ENCODE data around the gene EIF3K. TPM values are rescaled to one million over a fixed set of nuclear protein-coding genes. Genes with fewer than 3 reads are reported as not detected.
A peak's percentile ranks its signal among the peaks of the same experiment; 100 is the strongest.

The EIF3K gene
- total and polyA plus RNA-seq, 2 of the 13 experiments (the other 11 are each of a cell fraction or from before 2014, with no cell fraction given), result 179 to 258 TPM

GRCh38 chr19:38653028-38653571, 34.1 kb downstream of the EIF3K start (continued):
- no peak for TF ChIP-seq IRF1 (CRISPR knock-in tag; IDR thresholded peaks at IDR 0.05; ENCODE audit: low read depth)
- TF ChIP-seq ZFX (CRISPR knock-in tag; IDR thresholded peaks at IDR 0.05; ENCODE audit: low read depth), result 0 out of 2 replicates have a peak, but pooled peaks have one; percentile 4
- TF ChIP-seq DMAP1 (CRISPR knock-in tag; IDR thresholded peaks at IDR 0.05), result 0 out of 2 replicates have a peak, but pooled peaks have one; percentile 40
- TF ChIP-seq SP5 (CRISPR knock-in tag; IDR thresholded peaks at IDR 0.05; ENCODE audit: borderline replicate concordance, low read depth), result peak; percentile 18; the same call in 1 of the 2 replicates
- TF ChIP-seq RARA (CRISPR knock-in tag; IDR thresholded peaks at IDR 0.05), result peak; percentile 54
- TF ChIP-seq, protein P1, sequence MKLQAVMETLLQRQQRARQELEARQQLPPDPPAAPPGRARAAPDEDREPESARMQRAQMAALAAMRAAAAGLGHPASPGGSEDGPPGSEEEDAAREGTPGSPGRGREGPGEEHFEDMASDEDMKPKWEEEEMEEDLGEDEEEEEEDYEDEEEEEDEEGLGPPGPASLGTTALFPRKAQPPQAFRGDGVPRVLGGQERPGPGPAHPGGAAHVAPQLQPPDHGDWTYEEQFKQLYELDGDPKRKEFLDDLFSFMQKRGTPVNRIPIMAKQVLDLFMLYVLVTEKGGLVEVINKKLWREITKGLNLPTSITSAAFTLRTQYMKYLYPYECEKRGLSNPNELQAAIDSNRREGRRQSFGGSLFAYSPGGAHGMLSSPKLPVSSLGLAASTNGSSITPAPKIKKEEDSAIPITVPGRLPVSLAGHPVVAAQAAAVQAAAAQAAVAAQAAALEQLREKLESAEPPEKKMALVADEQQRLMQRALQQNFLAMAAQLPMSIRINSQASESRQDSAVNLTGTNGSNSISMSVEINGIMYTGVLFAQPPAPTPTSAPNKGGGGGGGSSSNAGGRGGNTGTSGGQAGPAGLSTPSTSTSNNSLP (IDR thresholded peaks at IDR 0.05; ENCODE audit: low read depth, low read length), result 0 out of 2 replicates have a peak, but pooled peaks have one; percentile 12
- 0 out of 2 replicates have a peak, but pooled peaks have one; percentile 19 for TF ChIP-seq PITX1 (CRISPR knock-in tag; IDR thresholded peaks at IDR 0.05)
- no peak for TF ChIP-seq ZNF776 (CRISPR knock-in tag; IDR thresholded peaks at IDR 0.05)
- peak in 1 of 2 experiments; percentile 57; a peak in 2 of 4 replicates for TF ChIP-seq EP300 (IDR thresholded peaks at IDR 0.05; ENCODE audit: low read depth in 2 of 2, low read length in 2 of 2)
- TF ChIP-seq EP300 (CRISPR knock-in tag; IDR thresholded peaks at IDR 0.05; ENCODE audit: borderline replicate concordance), result no peak
- TF ChIP-seq HNRNPK (IDR thresholded peaks at IDR 0.05; ENCODE audit: low read depth, low read length, poor library complexity, severe bottlenecking), result peak; percentile 40
- TF ChIP-seq ZNF180 (CRISPR knock-in tag; IDR thresholded peaks at IDR 0.05; ENCODE audit: borderline replicate concordance, low read depth), result no peak
- TF ChIP-seq SRF (IDR thresholded peaks at IDR 0.05; ENCODE audit: low read depth, low read length), result no peak
- 0 out of 2 replicates have a peak, but pooled peaks have one; percentile 44 for TF ChIP-seq ZNF292 (CRISPR knock-in tag; IDR thresholded peaks at IDR 0.05; ENCODE audit: borderline replicate concordance, low read depth)
- no peak for TF ChIP-seq ZNF432 (CRISPR knock-in tag; IDR thresholded peaks at IDR 0.05; ENCODE audit: borderline replicate concordance)
- TF ChIP-seq SMAD3 (CRISPR knock-in tag; IDR thresholded peaks at IDR 0.05), result no peak
- peak; percentile 91 for TF ChIP-seq GFI1 (CRISPR knock-in tag; IDR thresholded peaks at IDR 0.05; ENCODE audit: borderline replicate concordance)
- no peak for TF ChIP-seq CSRNP1 (CRISPR knock-in tag; IDR thresholded peaks at IDR 0.05)
- TF ChIP-seq FOSL2 (CRISPR knock-in tag; IDR thresholded peaks at IDR 0.05), result peak; percentile 57
- TF ChIP-seq RXRB (CRISPR knock-in tag; IDR thresholded peaks at IDR 0.05; ENCODE audit: borderline replicate concordance), result 0 out of 2 replicates have a peak, but pooled peaks have one; percentile 26
- 0 out of 2 replicates have a peak, but pooled peaks have one; percentile 13 for TF ChIP-seq SALL1 (CRISPR knock-in tag; IDR thresholded peaks at IDR 0.05)
- TF ChIP-seq MED1 (CRISPR knock-in tag; IDR thresholded peaks at IDR 0.05), result peak; percentile 43

Data from HepG2 (cell line).